H1 (cell line): ENCODE results near the gene COL20A1. TPM values are rescaled to one million over a fixed set of nuclear protein-coding genes. Genes with fewer than 3 reads are reported as not detected.

Experiments used
- BACH1 ChIP-seq: IDR thresholded peaks from 2 replicates; pipeline ENCODE4 v1.6.1; 2012; ENCODE audit warnings: low read length, improper control_type of control experiment
- CHD1 ChIP-seq: IDR thresholded peaks from 2 replicates; pipeline ENCODE4 v1.6.1; 2012; ENCODE audit warnings: low read depth, low read length, improper control_type of control experiment
- FOSL1 ChIP-seq: IDR thresholded peaks from 2 replicates; pipeline ENCODE4 v1.6.1; 2011; ENCODE audit warnings: mild to moderate bottlenecking, low read depth, low read length, moderate library complexity; ENCODE audit not compliant: insufficient read depth
- RNF2 ChIP-seq: fragments of 200-900, 300-1000 bp; sonication (generic); IDR thresholded peaks from 2 replicates; pipeline ENCODE4 v1.7.1; 2016; ENCODE audit warnings: borderline replicate concordance, low read depth, mild to moderate bottlenecking, antibody characterized with exemption, low read length; ENCODE audit not compliant: poor library complexity, severe bottlenecking; ENCODE audit errors: missing control alignments
- SRF ChIP-seq: IDR thresholded peaks from 2 replicates; pipeline ENCODE4 v1.6.1; 2011; ENCODE audit warnings: mild to moderate bottlenecking, low read depth, low read length, moderate library complexity
- TAF1 ChIP-seq: IDR thresholded peaks from 2 replicates; pipeline ENCODE4 v1.6.1; 2011; ENCODE audit warnings: mild to moderate bottlenecking, low read depth, low read length
- TBP ChIP-seq: IDR thresholded peaks from 2 replicates; pipeline ENCODE4 v1.6.1; 2011; ENCODE audit warnings: low read depth, low read length, improper control_type of control experiment
- polyA plus RNA-seq, 7 experiments: library from polyadenylated mRNA; depleted of rRNA in 3 of 7; stranded (reverse) in 5 of 7; unstranded in 2 of 7; fragments of >200 nt in 5 of 7; fragments of 200-250 nt in 2 of 7; gene quantifications; 1 replicate in 5 of 7; 2 replicates in 1 of 7; 4 replicates in 1 of 7; pipeline versions ENCODE4 v1.2.1 to v1.2.3, GENCODE V29; 2011 to 2013; ENCODE audit warnings: missing spikeins in 2 of 7, mixed read lengths in 2 of 7
- total RNA-seq: library from RNA; stranded (reverse); fragmentation: NEBNext Ultra II Directional; extraction: Animal tissue kit (Norgen Biotek cat#: 25700); gene quantifications from 2 replicates; pipeline ENCODE4 v1.2.1, GENCODE V29; 2021
- TF ChIP-seq, protein P1 (sequence below): IDR thresholded peaks from 2 replicates; pipeline ENCODE4 v1.6.1; 2012; ENCODE audit warnings: inconsistent platforms
- TF ChIP-seq, protein P2 (sequence below): fragments of 300-600 bp; sonication (generic); IDR thresholded peaks from 2 replicates; pipeline ENCODE4 v1.7.1; 2012; ENCODE audit warnings: low read length, moderate library complexity, mild to moderate bottlenecking, inconsistent platforms; ENCODE audit not compliant: insufficient replicate concordance

Gene COL20A1
- total and polyA plus RNA-seq, 2 of the 8 experiments (the other 6 are each of a cell fraction or from before 2014, with no cell fraction given), result 0.19 to 0.21 TPM

DNA sequence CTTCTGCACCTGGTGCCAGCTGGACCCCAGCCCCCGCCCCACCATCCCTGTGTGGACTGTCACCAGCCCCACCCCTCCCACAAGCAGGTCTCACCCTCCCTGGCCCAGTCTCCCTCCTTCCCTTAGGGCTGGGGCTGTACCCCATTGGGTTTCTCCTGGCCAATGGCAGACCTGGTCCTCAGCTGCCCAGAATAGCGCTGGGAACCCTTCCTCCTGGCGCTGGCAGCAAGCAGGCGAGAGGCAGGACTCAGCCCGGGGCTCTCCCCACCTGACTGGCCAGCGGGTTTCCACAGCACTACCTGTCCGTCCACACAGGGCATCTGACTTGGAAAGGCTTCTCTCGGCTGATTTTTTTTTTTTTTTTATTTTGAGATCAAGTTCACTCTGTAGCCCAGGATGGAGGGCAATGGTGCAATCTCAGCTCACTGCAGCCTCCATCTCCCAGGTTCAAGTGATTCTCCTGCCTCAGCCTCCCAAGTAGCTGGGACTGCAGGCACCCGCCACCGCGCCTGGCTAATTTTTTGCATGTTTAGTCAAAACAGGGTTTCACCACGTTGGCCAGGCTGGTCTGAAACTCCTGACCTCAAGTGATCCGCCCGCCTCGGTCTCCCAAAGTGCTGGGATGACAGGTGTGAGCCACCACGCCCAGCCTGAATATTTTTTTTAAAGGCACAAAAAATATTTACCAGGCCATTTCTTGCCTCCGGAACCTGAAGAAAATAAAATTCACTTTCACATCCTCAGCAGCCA lies 89.7 kb downstream of the COL20A1 start (continued):
- TF ChIP-seq, protein P1, sequence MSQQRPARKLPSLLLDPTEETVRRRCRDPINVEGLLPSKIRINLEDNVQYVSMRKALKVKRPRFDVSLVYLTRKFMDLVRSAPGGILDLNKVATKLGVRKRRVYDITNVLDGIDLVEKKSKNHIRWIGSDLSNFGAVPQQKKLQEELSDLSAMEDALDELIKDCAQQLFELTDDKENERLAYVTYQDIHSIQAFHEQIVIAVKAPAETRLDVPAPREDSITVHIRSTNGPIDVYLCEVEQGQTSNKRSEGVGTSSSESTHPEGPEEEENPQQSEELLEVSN, result no peak
- TF ChIP-seq TBP (no peak), FOSL1 (no peak), RNF2 (no peak), CHD1 (no peak), SRF (no peak), BACH1 (no peak), TAF1 (no peak)
- TF ChIP-seq, protein P2, sequence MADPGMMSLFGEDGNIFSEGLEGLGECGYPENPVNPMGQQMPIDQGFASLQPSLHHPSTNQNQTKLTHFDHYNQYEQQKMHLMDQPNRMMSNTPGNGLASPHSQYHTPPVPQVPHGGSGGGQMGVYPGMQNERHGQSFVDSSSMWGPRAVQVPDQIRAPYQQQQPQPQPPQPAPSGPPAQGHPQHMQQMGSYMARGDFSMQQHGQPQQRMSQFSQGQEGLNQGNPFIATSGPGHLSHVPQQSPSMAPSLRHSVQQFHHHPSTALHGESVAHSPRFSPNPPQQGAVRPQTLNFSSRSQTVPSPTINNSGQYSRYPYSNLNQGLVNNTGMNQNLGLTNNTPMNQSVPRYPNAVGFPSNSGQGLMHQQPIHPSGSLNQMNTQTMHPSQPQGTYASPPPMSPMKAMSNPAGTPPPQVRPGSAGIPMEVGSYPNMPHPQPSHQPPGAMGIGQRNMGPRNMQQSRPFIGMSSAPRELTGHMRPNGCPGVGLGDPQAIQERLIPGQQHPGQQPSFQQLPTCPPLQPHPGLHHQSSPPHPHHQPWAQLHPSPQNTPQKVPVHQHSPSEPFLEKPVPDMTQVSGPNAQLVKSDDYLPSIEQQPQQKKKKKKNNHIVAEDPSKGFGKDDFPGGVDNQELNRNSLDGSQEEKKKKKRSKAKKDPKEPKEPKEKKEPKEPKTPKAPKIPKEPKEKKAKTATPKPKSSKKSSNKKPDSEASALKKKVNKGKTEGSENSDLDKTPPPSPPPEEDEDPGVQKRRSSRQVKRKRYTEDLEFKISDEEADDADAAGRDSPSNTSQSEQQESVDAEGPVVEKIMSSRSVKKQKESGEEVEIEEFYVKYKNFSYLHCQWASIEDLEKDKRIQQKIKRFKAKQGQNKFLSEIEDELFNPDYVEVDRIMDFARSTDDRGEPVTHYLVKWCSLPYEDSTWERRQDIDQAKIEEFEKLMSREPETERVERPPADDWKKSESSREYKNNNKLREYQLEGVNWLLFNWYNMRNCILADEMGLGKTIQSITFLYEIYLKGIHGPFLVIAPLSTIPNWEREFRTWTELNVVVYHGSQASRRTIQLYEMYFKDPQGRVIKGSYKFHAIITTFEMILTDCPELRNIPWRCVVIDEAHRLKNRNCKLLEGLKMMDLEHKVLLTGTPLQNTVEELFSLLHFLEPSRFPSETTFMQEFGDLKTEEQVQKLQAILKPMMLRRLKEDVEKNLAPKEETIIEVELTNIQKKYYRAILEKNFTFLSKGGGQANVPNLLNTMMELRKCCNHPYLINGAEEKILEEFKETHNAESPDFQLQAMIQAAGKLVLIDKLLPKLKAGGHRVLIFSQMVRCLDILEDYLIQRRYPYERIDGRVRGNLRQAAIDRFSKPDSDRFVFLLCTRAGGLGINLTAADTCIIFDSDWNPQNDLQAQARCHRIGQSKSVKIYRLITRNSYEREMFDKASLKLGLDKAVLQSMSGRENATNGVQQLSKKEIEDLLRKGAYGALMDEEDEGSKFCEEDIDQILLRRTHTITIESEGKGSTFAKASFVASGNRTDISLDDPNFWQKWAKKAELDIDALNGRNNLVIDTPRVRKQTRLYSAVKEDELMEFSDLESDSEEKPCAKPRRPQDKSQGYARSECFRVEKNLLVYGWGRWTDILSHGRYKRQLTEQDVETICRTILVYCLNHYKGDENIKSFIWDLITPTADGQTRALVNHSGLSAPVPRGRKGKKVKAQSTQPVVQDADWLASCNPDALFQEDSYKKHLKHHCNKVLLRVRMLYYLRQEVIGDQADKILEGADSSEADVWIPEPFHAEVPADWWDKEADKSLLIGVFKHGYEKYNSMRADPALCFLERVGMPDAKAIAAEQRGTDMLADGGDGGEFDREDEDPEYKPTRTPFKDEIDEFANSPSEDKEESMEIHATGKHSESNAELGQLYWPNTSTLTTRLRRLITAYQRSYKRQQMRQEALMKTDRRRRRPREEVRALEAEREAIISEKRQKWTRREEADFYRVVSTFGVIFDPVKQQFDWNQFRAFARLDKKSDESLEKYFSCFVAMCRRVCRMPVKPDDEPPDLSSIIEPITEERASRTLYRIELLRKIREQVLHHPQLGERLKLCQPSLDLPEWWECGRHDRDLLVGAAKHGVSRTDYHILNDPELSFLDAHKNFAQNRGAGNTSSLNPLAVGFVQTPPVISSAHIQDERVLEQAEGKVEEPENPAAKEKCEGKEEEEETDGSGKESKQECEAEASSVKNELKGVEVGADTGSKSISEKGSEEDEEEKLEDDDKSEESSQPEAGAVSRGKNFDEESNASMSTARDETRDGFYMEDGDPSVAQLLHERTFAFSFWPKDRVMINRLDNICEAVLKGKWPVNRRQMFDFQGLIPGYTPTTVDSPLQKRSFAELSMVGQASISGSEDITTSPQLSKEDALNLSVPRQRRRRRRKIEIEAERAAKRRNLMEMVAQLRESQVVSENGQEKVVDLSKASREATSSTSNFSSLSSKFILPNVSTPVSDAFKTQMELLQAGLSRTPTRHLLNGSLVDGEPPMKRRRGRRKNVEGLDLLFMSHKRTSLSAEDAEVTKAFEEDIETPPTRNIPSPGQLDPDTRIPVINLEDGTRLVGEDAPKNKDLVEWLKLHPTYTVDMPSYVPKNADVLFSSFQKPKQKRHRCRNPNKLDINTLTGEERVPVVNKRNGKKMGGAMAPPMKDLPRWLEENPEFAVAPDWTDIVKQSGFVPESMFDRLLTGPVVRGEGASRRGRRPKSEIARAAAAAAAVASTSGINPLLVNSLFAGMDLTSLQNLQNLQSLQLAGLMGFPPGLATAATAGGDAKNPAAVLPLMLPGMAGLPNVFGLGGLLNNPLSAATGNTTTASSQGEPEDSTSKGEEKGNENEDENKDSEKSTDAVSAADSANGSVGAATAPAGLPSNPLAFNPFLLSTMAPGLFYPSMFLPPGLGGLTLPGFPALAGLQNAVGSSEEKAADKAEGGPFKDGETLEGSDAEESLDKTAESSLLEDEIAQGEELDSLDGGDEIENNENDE, result no peak
